Measurements from ENCODE around the gene CCDC149.
"Not testable (repeated sequence)": the region's sequence is repeated elsewhere in the genome, so short reads cannot be mapped to it uniquely, and the experiment has no call there.

CCDC149 gene

DNA sequence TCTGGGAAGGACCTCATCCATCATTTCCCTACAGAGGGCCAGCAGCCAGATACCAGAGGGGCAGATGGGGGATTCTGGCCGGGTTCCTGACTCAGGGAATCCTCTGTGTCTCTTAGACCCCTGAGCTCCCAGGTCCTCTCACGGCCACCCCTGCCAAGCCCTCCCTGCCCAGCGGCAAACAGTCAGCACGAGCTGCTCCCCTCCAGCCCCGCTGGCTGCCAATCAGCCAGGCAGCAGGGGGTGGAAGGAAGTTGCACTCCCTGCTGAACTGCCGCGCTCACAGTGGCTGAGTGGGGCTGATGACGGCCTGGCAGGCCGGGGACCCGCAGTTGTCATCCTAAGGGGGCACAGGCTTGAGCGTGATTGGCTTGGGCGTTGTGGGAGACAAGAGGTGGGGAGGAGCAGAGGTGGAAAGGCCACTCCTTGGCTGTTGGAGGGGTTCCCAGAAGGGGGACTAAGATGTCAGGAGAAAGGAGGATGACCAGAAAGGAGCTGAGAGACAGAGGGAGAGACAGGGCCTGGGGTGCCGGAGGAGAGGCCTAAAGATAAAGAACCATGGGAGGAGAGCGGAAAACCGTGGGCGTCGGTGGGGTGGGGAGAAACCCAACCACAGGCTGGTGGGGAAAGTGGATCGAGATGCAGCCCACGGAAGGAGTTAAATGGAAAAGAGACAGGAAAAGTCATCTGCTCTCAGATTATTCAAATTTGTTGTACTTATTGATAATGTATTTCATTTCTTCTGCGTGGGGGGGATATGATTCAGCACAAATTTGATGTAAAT lies 4.4 kb upstream of the CCDC149 start:
- no peak for DNase-seq (ENCODE audit: low read depth in 2 of 2)

DNA sequence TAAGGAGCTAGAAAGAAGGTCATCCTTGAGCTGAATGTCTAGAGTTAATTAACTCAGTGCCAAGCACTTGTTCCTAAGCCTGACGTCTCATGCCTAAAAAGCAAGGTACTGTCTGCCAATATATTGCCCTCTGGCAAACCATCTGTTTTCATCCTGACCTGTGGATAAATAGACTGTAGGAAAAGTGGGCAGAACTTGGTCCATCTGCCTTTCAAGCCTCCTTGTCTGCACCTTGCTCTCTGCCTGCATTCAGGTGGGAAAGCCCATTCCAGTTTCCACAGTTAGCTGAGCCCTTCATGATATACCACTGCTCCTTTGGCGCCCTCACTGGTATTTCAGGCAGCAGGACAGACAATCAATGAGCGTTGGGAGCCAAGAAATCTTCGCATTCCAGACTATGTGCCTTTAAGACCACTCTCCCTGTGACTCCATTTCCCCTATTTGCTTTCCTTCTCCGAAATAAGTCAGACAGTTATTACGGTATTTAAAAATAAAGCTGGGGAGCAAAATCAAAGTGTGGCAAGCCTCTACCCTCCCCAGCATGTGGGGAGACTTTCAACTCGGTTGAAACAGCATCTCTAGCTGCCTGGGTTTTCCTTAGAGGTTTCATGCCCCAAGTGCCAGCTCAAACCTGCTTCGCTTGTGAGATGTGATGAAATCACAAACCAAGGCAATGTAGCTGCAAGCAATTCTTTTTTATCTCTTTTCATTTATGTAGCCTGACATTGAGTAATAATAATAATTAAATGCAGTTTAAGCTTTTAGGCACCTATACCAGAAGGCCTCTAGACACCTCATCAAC lies 2.5 kb upstream of the CCDC149 start:
- DNase-seq (ENCODE audit: low read depth in 2 of 2): no peak

DNA sequence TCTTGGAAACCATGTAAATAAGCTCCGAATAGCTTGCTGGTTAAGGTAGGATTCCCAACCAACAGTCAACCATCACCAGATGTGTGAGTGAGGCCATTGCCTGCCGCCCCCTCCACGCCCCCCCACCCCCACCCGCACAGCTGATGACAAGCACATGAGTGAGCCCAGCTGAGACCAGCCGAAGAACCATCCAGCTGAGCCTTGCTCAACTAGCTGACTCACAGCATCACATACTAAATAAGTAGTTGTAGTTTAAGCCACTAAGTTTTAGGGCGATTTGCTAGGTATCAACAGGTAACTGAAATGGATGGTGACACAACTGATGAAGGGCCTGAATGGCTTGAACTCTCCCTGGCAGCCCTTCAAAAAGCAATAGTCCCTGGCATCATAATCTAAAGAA lies 1.6 kb upstream of the CCDC149 start:
- DNase-seq (ENCODE audit: low read depth in 2 of 2): no peak

DNA sequence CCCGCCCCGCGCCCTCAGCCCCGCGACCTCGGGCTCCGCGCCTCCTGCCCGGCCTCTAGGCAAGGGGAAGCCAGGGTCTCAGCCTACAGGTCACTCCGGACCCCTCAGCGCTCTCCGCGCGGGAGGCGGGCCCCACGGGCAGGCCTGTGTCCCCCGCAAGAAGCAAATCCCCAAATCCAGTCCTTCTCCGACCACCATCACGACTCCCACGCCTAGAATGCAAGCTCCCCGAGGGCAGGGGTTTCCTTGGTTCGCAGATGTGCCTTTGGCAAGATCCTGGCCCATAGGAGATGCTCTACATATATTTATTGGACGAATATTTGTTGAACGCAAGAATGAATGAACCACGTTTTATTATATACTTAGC lies 260 bp upstream of the CCDC149 start:
- no peak for DNase-seq (ENCODE audit: low read depth in 2 of 2)

DNA sequence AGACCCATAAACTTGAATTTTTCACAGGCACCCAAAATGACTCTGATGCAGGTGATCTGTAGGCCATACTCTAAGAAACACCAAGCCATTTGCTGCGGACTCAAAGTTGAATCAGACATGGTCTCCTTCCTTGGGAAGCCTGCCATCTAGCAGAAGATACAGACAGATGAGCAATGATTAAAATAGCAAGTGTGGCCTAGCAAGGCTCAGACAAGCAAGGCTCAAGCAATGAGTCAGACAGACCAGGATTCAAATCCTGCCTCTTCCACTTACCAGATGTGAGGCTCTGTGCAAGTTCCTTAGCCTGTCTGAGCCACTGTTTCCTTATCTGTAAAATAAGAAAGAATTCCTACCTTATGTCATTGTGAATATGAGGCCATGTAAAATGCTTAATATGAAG lies 2.3 kb downstream of the CCDC149 start:
- DNase-seq (ENCODE audit: low read depth in 2 of 2): peak in 1 of 2 experiments; percentile 31

DNA sequence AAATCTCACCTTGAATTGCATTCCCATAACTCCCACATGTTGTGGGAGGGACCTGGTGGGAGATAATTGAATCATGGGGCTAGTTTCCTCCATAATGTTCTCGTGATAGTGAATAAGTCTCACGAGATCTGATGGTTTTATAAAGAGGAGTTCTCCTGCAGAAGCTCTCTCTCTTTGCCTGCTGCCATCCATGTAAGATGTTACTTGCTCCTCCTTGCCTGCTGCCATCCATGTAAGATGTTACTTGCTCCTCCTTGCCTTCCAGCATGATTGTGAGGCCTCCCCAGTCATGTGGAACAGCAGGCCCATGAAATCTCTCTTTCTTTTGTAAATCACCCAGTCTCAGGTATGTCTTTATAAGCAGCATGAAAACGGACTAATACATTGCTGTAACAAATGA lies 3.2 kb downstream of the CCDC149 start:
- DNase-seq (ENCODE audit: low read depth in 2 of 2): not testable (repeated sequence)

DNA sequence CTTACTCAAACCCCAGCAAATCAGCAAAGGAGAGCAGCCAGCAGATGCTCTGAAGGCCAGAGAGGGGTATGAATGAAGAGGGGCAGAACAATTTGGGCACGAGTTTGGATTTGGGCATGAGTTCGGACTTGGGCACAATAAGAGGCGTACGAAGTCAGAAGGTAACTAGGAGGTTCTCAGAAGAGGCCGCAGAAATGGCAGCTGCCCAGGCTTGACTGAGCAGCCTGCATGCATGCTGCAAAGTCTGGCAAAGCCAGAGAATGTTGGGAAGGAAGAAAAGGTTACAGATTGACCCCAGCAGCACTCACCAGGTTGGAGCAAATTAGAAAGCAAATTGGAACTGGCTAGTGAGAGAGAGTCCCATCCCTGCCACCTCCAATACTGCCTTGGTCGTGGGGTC lies 15.2 kb downstream of the CCDC149 start:
- no peak for DNase-seq (ENCODE audit: low read depth in 2 of 2)

DNA sequence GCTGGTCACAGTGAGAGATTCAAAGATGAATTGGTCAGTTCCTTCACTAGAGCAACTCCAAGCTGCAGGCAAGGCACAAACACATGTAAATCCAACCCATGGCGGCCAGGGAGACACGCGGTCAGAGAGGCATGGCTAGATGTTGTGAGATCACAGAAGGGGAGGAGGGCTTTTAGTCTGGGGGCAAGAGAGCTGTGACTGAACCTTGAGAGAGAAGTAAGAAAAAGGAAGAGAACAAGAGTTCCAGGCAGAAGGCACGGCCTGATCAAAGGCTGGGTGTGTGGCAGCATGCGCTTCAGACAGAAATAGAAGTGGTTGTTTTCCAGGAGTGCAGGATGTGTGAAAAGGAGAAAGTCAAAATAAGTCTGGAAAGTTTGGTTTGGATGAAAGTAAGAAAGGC lies 15.9 kb downstream of the CCDC149 start:
- DNase-seq (ENCODE audit: low read depth in 2 of 2): no peak

DNA sequence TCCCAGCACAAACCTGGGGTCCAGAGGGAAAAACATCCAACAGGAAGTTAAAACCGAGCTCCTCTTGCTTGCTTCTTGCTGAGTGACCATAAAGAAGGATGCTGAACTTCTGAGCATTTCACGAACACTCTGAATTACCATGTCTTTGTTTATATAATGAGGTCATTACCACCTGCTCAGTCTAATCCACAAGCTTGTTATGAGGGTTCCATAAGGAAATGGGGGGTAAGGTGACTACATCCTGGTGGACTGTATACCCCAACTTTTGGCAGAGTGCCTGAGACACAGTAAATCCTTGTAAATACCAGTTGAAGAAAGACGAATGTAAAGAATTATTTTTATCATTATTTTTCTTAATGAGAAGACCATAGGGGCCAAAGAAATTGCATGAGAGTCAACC lies 16.8 kb downstream of the CCDC149 start:
- DNase-seq (ENCODE audit: low read depth in 2 of 2): no peak

DNA sequence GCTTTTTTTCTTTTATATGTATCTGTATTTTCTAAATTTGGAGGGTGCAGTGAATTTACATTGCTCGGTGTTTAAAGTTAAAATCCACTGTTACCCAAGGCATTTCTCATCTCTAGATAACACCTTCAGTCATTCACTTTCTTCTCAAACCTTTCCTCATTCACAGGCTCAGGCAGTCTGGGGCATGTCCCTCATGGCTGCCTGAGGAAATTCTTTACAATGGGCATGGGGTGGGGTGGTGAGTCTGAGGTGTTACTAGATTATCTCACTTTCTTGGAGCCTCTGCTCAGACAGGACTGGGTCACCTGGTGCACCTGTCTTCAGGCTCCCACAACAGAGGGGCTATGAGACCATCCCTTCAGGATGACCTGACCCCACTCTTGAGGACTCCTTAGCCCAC lies 17.4 kb downstream of the CCDC149 start:
- no peak for DNase-seq (ENCODE audit: low read depth in 2 of 2)

DNA sequence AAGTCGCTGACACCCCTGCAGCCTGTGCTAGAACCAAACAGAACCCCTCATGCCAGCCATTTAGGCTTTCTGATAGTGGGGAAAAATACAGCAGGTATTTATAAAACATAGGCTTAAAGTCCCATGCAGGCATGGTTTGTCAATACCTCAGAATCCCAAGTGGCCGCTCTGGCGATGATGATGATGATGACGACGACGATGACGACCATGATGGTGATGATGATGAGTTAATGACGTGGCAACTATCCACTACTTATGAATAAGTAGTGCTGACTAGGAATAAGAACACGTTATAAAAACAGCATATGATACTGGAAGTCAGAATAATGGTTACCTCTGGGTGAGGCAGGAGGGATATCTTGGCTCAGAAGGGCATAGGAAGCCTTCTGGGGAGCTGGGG lies 18.0 kb downstream of the CCDC149 start:
- no peak for DNase-seq (ENCODE audit: low read depth in 2 of 2)

DNA sequence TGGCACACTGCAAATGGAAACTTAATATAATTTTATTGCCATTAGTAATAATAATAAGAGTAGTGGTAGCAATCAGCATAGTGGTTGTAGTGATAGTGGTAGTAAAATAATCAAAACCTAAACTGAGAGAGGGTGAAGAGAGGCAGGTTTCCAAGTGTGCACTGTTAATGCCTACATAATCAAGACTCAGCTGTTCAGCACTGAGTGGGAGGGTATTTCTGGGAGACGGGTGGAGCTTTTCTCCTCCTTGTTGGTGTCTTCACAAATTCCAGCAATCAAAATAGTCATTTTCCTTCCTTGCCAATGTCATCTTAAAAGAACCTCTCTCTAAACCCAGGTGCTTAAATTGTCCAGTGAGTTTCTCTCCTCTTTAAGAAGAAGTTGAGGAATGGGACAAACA lies 18.6 kb downstream of the CCDC149 start:
- DNase-seq (ENCODE audit: low read depth in 2 of 2): no peak

DNA sequence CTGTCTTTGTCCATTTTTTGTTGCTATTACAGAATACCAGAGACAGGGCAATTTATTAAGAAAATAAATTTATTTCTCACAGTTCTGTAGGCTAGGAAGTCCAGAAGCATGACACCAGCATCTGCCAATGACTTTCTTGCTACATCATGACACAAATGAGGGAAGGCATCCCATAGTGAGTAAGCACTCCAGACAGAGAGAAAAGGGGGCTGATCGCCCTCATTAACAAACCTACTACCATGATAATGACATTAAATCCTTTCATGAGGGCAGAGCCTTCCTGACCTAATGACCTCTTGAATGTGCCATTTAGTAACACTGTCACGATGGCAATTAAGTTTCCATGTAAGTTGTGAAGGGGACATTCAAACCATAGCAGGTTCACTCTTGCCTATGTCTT lies 20.1 kb downstream of the CCDC149 start:
- DNase-seq (ENCODE audit: low read depth in 2 of 2): no peak

DNA sequence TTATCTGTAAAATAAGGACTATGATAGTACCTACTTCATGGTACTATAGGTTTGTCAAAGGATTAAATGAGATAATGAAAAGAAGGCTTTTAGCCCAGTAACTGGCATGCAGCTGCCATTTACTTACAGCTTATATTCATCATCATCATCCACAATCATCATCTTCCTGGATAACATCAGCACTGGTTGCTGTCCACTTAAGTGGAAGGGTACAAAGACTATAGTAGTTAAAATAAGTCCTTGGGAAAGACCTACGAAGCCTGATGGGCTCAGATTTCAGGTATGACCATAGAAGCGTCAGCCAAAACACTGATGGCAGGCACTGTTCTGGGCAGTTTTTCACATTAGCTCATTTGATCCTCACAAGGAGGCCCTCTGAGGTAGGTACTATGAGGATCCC lies 20.6 kb downstream of the CCDC149 start:
- DNase-seq (ENCODE audit: low read depth in 2 of 2): no peak

DNA sequence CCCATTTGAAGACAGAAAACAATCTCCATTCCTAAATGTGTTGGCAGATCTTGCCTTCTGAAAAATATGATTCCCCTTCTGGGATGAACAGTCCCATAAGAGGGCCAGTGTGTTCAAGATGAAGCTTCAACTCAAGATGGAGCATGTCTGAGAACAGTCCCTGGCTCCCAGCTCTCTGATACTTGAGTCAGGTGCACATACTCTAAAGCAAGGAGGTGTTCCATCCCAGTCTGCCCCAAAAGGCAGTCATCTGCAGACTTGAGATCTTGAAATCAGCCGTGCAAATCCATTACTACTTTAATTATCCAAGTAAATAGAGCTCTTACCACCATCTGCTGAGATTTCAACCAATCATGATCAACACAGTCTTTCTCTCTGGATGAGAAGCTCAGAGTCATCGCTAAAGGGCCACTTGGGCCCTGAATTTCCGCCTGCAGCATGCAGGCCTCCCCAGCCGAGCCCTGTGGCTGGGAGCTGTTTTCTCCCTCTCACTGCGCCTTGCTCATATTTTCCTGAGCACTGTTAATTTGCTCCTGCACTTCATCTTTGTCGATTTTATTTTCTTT lies 22.2 kb downstream of the CCDC149 start:
- no peak for DNase-seq (ENCODE audit: low read depth in 2 of 2)

DNA sequence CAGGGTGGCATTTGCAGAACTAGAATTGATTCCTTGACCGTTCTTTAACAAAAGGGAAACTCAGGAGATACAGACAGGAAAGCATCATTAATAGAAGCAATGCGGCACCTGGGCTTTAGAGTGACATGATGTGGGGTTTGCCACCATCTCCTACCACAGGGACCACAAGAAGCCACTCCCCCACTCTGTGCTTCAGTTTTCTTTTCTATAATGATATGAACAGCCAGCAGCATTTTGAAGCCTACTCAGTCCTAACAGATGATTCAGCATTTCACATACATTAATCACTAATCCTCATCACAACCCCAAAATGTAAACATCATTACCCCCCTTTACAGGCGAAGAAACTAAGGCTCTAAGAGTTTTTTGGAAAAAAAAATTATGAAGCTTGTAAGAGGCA lies 22.9 kb downstream of the CCDC149 start:
- peak; percentile 16 to 25 for DNase-seq (ENCODE audit: low read depth in 2 of 2)

DNA sequence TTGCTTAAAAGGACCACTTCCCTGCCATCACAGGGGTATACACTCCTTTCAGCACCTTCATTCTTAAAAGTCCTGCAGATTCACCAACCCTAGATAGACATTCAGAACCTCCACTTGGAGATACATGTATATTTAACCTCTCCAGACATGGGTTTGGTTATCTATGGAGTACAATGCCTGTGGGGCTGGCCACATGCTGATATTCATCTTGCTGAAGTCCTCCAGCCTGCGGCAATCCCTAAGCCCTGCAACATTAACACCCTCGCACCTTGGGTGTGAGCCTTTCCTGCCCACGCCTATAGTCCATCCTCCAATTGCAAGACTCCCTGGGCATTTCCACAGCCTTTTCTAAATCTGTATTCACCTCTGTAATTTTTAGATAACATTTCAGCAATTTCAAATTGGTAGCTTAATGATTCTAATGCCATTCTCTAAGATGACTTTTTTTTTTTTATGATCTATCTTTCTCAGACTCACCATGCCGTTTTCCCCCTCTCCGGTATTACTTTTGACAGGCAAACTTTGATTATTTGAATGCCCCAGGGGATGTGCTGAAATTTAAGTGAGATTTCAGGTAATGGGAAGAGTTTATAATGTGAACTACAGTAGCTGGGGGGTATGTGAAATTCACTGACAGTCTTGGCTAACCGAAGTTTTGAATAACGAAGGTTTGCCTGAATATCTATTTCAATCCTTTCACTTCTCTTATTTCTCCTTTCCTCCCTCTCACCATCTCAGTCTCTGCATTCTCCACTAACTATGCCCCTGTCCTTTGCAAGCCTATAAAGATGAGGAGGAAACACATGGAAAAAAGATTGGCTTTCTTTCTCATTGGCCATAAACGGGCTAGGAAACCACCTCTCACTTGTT lies 24.1 kb downstream of the CCDC149 start:
- no peak for DNase-seq (ENCODE audit: low read depth in 2 of 2)

DNA sequence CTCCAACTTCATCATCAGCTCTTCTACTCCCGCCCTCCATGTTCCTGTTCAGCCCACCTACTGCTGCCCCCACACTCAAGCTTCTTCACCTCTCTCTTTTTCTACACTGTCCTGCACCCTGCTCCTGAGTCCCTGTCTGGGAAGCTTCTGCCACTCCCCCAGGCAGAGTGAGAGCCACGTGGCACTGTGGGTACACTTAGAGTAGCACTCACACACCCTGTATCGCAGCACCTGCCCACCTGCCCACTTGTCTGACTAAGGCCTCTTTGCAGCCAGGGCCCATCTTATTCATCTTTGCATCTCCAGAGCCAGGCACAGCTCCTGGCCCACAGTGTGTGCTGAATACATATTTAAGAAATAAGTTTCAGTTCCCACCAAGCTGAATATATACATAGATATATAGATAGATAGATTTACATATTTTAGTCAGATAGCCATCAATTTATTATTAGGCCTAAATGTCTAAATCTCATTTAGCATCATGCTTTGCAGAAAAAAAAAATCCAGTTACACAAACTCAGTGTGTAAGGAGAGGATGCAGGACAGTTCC lies 24.9 kb downstream of the CCDC149 start:
- DNase-seq (ENCODE audit: low read depth in 2 of 2): no peak

DNA sequence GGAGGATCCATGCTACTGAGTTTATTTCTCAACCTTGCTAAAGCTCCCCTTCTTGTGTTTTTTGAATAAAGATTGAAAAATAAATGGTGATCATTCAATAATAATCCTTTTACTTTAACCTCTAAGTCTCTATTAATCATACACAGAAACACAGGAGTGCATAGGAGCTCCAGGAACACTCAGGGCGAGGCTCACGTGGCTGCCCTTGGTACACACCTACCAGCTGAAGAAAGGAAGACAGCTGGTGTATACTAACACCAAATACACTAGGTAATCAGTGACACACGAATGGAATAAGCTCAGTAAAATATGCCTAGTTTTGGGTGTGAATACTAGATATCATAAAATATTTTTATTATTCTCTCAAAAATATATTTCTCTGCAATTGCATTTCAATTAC lies 26.2 kb downstream of the CCDC149 start:
- no peak for DNase-seq (ENCODE audit: low read depth in 2 of 2)

DNA sequence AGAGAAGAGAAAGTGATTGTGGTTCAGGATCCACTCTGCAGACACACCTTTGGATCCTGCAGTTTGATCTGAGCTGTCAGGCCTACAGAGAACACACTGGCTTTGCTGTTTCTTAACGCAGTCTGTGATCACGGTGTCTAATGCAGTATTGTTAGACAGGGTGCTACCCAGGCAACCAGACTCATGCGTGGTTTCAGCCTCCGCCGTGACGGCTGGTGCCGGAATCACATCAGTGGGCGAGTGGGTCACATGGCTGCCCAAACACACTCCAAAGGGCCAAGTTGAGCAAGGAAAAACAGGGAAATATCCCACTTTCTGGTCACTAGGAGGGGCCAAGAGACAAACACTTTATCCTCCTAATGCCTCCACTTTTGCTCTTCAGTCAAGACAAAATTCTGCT lies 27.5 kb downstream of the CCDC149 start:
- DNase-seq (ENCODE audit: low read depth in 2 of 2): no peak

DNA sequence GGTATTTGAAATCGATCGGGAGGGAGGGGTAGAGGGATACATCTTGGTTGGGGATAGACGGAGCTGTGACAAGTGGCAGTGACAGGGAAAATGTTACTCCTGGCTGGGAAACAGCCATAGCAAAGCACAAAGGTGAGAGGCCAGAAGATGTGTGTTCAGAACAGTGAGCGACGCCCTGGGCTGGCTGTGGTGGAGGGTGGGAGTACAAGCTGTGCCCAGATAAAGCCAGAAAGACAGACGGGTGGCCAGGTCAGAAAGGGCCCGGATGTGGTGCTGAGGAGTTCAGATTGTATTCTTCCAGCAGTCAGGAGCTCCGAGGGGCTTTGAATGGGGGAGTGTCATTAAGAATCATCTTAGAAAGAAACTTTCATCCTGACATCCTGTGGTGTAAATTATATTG lies 27.9 kb downstream of the CCDC149 start:
- DNase-seq (ENCODE audit: low read depth in 2 of 2): no peak

Measured in fibroblast of skin of left quadriceps (primary cell).